SU-DHL-6 (cell line): Measurements from ENCODE around the gene ZCWPW2.

ENCODE experiments used
- H2AFZ ChIP-seq: fragments of 200-600 bp; sonication (generic); 2 replicates; pipeline ENCODE4 v1.6.1; 2014; ENCODE audit warnings: low read depth, mild to moderate bottlenecking, moderate library complexity, mixed read lengths, antibody characterized with exemption, low read length; ENCODE audit not compliant: severe bottlenecking
- H3F3A ChIP-seq: fragments of 200-600 bp; shearing (Covaris generic); 2 replicates; pipeline ENCODE4 v1.6.0; 2016; ENCODE audit warnings: antibody characterized with exemption, mild to moderate bottlenecking; ENCODE audit not compliant: insufficient read depth
- H3K27ac ChIP-seq: fragments of 200-600 bp; sonication (generic); 2 replicates; pipeline ENCODE4 v1.5.1; 2016; ENCODE audit warnings: low read depth, mild to moderate bottlenecking, low read length, moderate library complexity, mixed read lengths
- H3K27me3 ChIP-seq: fragments of 200-600 bp; sonication (generic), shearing (Covaris generic); 2 replicates; pipeline ENCODE4 v1.6.0; 2014; ENCODE audit warnings: mild to moderate bottlenecking, low read length
- H3K36me3 ChIP-seq: fragments of 200-600 bp; sonication (generic); 2 replicates; pipeline ENCODE4 v1.6.1; 2014; ENCODE audit warnings: mild to moderate bottlenecking, low read length, mixed read lengths
- H3K4me2 ChIP-seq: fragments of 300-600, 200-600 bp; shearing (Covaris generic), sonication (generic); 2 replicates; pipeline ENCODE4 v1.6.0; 2014; ENCODE audit warnings: low read length, low read depth, mild to moderate bottlenecking; ENCODE audit not compliant: poor library complexity, severe bottlenecking
- H3K4me3 ChIP-seq: fragments of 200-600 bp; sonication (generic); 2 replicates; pipeline ENCODE4 v1.5.1; 2014; ENCODE audit warnings: antibody characterized with exemption, low read length, mild to moderate bottlenecking, mixed read lengths; ENCODE audit not compliant: insufficient read depth, poor library complexity, severe bottlenecking
- H3K79me2 ChIP-seq: fragments of 200-600 bp; sonication (generic); 2 replicates; pipeline ENCODE4 v1.6.1; 2014; ENCODE audit warnings: mild to moderate bottlenecking, low read length, moderate library complexity; ENCODE audit not compliant: insufficient read depth
- H3K9ac ChIP-seq: fragments of 200-600 bp; sonication (generic); 2 replicates; pipeline ENCODE4 v1.7.0; 2014; ENCODE audit warnings: mild to moderate bottlenecking, low read length
- H3K9me2 ChIP-seq: fragments of 200-600 bp; sonication (generic); replicated peaks from 2 replicates; pipeline ENCODE4 v1.6.1; 2014; ENCODE audit warnings: low read length; ENCODE audit not compliant: insufficient read depth
- H3K9me3 ChIP-seq: fragments of 200-600 bp; sonication (generic); 2 replicates; pipeline ENCODE4 v1.6.1; 2014; ENCODE audit warnings: low read length, mixed read lengths; ENCODE audit not compliant: insufficient read depth
- H4K20me1 ChIP-seq: fragments of 200-600 bp; sonication (generic); 2 replicates; pipeline ENCODE4 v1.6.1; 2014; ENCODE audit warnings: low read depth, mild to moderate bottlenecking, antibody characterized with exemption, low read length, moderate library complexity, mixed read lengths
- EZH2phosphoT487 ChIP-seq: fragments of 200-600 bp; sonication (generic), shearing (Covaris generic); conservative IDR thresholded peaks from 2 replicates; pipeline ENCODE4 v1.6.1; 2018; ENCODE audit warnings: mild to moderate bottlenecking, antibody characterized with exemption, low read length, moderate library complexity, mixed read lengths
- TF ChIP-seq, protein P1 (sequence below): fragments of 200-600 bp; sonication (generic); IDR thresholded peaks from one replicate; pipeline ENCODE4 v1.5.1; 2017; ENCODE audit warnings: antibody characterized with exemption, mild to moderate bottlenecking, low read length, moderate library complexity; ENCODE audit not compliant: insufficient read depth, poor library complexity, severe bottlenecking

ZCWPW2 gene, protein sequence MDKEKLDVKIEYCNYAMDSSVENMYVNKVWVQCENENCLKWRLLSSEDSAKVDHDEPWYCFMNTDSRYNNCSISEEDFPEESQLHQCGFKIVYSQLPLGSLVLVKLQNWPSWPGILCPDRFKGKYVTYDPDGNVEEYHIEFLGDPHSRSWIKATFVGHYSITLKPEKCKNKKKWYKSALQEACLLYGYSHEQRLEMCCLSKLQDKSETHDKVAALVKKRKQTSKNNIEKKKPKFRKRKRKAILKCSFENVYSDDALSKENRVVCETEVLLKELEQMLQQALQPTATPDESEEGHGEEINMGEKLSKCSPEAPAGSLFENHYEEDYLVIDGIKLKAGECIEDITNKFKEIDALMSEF

DNA sequence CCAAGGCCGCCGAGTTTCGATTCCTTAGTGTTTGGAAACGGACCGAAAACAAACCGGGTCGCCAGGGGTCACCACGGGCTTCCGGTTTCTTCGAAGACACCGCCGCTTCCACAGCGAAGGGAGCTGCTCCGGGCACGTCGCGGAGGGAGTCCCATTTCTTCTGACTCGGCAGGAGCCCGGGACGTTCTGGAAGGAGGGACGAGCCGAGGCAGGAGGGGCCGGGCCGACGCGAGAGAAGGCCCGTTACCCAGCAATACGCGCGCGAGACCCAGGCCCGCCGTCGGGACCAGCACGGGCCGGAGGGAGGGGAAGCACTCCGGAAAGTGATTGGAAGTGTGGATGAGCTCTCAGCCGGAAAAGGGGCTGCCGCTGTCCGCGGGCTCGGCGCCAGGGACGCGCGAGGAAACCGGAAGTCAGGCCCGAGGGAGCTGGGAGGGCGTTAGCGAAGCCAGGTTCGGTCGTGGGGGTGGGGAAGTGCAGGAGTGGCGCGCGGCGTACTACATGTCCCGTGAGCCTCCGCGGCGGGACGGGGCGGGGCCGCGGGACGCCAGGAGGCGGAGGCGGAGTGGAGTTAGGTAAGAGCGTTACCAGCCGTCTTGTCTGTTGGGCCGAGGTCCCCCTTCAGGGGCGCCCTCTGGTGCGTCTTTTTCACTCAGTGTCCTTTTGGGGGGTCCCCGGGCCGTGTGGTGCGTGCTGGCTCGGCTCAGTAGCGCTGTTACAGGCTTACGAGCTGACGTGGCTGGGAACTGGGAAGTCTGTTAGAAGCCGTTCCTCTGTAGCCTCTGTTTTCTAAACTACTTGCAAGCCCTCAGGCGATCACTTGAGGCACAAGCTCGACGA, at the start of gene ZCWPW2, which contains the start of gene AZI2:
Gene ZCWPW2, plus strand, starts transcription at position 93 of the 840 bp plus-strand sequence. CDS start 64,348 bp downstream, outside the sequence.
Gene AZI2, minus strand, starts transcription at position 196 of the 840 bp plus-strand sequence. CDS start 8,207 bp downstream, outside the sequence.
- Histone ChIP-seq H3K4me2 (peak within 1 kb of the TSS; percentile 95), H3K4me3 (peak within 1 kb of the TSS; percentile 66), H4K20me1 (no peaks in the 10 kb centered on the region), H3K79me2 (peaks cover 4% of the 10 kb centered on the region; the same call in 1 of the 2 replicates), H3K9ac (peak within 1 kb of the TSS; percentile 73), H3K27me3 (no peaks in the 10 kb centered on the region), H3K9me2 (no peaks in the 10 kb centered on the region), H3K9me3 (no peaks in the 10 kb centered on the region), H3K36me3 (peaks cover 8% of the 10 kb centered on the region; the same call in 1 of the 2 replicates), H3F3A (no peaks in the 10 kb centered on the region), H2AFZ (peak within 1 kb of the TSS; percentile 81), H3K27ac (peak within 1 kb of the TSS; percentile 40)
- TF ChIP-seq EZH2phosphoT487: no peak
- TF ChIP-seq, protein P1, sequence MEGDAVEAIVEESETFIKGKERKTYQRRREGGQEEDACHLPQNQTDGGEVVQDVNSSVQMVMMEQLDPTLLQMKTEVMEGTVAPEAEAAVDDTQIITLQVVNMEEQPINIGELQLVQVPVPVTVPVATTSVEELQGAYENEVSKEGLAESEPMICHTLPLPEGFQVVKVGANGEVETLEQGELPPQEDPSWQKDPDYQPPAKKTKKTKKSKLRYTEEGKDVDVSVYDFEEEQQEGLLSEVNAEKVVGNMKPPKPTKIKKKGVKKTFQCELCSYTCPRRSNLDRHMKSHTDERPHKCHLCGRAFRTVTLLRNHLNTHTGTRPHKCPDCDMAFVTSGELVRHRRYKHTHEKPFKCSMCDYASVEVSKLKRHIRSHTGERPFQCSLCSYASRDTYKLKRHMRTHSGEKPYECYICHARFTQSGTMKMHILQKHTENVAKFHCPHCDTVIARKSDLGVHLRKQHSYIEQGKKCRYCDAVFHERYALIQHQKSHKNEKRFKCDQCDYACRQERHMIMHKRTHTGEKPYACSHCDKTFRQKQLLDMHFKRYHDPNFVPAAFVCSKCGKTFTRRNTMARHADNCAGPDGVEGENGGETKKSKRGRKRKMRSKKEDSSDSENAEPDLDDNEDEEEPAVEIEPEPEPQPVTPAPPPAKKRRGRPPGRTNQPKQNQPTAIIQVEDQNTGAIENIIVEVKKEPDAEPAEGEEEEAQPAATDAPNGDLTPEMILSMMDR: no peak

DNA sequence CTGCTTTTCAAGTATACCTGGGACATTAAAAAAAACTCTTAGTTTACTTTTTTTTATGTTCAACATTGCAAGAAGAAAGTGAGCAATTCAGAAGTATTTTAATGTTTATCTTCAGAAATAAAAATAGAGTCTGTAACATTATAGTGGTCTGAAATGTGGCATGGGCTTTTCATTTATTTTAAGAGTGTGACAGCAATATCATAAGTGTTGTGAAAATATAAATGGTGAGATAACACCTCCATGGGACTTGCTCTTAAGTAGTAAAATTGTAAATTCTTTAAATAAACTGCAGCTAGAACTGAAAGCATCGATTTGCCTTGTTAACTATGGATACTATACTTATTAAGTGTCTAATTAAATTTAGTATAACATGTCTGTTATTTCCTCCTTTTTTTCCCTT, 48.8 kb upstream of the ZCWPW2 start:
- H3K4me2 ChIP-seq: no peak overlapping the region
- no peaks in the 10 kb centered on the region for H3K79me2 ChIP-seq
- H3K36me3 ChIP-seq: no peaks in the 10 kb centered on the region
- H3K27me3 ChIP-seq: no peaks in the 10 kb centered on the region
- H3K4me3 ChIP-seq: no peak overlapping the region
- H3F3A ChIP-seq: no peaks in the 10 kb centered on the region
- H2AFZ ChIP-seq: no peak overlapping the region
- H3K9me3 ChIP-seq: no peaks in the 10 kb centered on the region
- no peaks in the 10 kb centered on the region for H4K20me1 ChIP-seq
- H3K27ac ChIP-seq: no peak overlapping the region
- no peaks in the 10 kb centered on the region for H3K9me2 ChIP-seq
- H3K9ac ChIP-seq: no peak overlapping the region
- TF ChIP-seq EZH2phosphoT487: no peak

DNA sequence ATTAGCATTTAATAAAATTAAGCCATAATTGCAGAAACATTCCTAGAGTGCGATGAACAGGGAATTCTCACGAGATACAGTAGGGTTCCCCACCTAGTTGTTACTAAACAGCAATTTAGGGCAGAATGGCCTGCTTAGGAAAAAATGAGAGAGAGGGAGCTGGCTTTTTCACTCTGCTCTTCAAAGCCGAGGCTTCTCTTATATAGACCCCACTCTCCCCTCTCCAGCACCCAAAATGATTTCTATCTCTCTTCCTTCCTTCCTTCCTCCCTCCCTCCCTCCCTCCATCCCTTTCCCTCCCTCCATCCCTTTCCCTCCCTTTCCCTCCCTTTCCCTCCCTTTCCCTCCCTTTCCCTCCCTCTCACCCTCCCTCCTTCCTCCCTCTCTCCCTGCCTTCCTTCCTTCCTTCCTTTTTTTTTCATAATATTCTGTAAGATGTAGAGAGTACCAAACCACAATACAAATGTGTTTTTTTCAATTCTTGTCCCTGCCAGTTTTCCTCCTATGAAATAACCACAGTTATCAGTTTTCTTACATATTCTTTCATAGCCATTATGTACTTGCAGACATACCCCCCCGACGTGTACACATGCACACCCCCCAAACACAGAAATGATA, 48.1 kb upstream of the ZCWPW2 start:
- no peaks in the 10 kb centered on the region for H4K20me1 ChIP-seq
- no peak overlapping the region for H3K27ac ChIP-seq
- TF ChIP-seq, protein P1: no peak
- TF ChIP-seq EZH2phosphoT487: no peak

More for the DNA sequence above, 48.1 kb upstream of the ZCWPW2 start:
- no peaks in the 10 kb centered on the region for H3K27me3 ChIP-seq
- no peak overlapping the region for H3K9ac ChIP-seq
- no peak overlapping the region for H3K4me2 ChIP-seq
- H2AFZ ChIP-seq: no peak overlapping the region
- H3K36me3 ChIP-seq: no peaks in the 10 kb centered on the region
- no peaks in the 10 kb centered on the region for H3K79me2 ChIP-seq
- H3K9me2 ChIP-seq: no peaks in the 10 kb centered on the region
- H3K9me3 ChIP-seq: no peaks in the 10 kb centered on the region
- no peaks in the 10 kb centered on the region for H3F3A ChIP-seq
- no peak overlapping the region for H3K4me3 ChIP-seq
